Dedifferentiated amniotic fluid mesenchymal stem cell (primary cell): Measurements from ENCODE around the gene RIPOR3.
"Not testable (repeated sequence)": the region's sequence is repeated elsewhere in the genome, so short reads cannot be mapped to it uniquely, and the experiment has no call there.

ENCODE experiments used
- DNase-seq: peaks from one replicate; pipeline ENCODE4 v3.0.0-alpha.2; 2016; ENCODE audit errors: extremely low spot score

Gene RIPOR3

DNA sequence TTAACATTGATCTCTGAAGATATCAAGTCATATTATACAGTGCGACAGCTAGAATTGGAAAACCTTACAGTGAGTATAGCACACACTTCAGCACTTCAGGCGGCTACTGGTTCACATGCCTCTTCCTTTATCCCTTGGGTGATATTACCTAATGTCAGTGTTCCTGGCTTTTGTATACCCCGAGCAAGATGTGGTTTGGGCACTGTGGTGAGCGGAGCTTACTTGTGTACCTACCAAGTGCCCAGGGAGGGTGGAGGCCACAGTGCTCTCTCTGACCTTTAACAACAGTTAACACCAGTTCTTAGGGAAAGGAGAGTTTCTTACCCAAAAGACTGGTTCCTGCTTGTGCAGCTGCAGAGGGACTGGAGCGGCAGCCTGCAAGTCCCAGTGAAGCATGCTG is 116.8 kb downstream of the RIPOR3 start:
- DNase-seq = no peak

GRCh38 chr20:50574108-50574507 is 117.2 kb downstream of the RIPOR3 start:
- DNase-seq = no peak

DNA sequence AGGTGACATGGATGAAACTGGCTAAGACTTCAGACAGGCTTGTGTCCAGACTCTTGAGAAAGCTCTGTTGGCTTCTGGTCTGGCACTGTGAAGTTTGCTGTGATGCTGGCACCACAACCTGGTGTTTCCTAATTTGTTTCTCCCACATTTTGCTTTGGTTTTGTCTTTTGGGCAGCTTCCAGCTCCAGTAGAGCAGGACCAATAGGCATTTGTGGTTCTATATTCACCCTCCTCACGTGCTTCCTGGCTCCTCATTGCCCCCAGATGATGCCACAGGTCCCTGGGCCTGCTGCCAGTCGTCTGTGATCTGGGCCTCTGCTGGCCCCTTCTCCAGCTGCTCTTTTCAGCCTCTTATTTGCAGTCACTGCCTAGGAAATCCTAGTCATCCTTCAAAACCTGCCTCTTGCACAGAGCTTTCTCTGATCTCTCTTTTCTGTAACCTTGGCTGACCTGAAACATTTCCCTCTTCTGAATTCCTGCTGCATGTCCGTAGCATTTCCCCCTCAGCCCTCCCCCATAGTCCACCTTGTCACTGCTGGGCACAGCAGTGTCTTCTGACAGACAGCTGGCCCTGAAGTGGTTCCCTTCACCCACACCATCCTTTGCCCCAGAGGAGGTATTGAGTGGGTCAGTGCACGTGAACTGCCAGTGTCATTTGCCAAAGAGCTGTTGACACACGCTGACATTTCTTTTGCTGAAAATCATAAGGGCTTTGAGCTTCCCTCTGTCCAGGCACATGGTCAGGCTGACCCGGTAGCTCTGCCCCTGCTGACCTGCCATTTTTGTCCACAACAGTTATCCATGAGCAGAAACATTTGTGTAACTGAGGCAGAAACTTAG is 118.2 kb downstream of the RIPOR3 start:
- DNase-seq = peak; percentile 31

DNA sequence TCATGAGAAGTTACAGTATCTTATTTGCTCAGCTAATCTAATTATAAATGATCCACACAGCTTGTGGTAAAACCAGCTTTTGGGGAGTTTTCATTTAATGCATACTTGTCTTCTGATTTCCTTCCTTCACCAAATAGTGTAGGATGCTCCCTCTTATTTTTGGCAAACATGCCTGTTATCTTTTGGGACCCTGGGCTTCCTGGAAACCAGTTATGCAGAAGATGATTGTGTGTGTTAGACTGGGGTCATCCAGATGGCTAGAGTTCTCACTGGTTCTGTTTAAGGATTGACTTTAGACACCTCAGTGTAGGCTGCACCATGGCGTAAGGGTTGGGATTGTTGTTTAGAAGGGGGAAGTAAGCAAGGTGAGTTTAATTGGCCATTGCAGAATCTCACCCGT is 119.9 kb downstream of the RIPOR3 start:
- no peak for DNase-seq

- DNase-seq = no peak
These were observed 121.2 kb downstream of the RIPOR3 start for GRCh38 chr20:50569864-50570836.

GRCh38 chr20:50569487-50569863 is 121.9 kb downstream of the RIPOR3 start:
- not testable (repeated sequence) for DNase-seq

DNA sequence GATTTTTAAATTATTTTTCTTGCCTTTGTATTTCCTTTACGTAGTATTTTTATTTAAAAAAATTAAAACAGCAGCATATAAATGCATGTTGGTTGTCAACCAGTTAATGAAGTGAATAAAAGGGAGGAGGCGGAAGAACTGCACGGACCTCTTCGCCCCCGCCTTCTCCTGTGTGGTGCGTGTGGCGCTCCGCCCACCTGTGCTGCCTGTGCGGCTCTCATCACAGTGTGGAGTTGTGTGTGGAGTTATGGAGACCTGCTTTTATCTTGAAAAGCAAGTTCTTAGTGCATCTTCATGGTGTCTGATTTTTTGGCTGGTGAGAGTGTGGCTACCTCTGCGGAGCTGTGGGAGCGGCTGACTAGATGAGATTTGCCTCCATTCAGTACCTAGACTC is 122.8 kb downstream of the RIPOR3 start:
- no peak for DNase-seq

- DNase-seq = no peak
These were observed 123.3 kb downstream of the RIPOR3 start for GRCh38 chr20:50567860-50568548.

GRCh38 chr20:50565871-50566270 is 125.5 kb downstream of the RIPOR3 start:
- no peak for DNase-seq

DNA sequence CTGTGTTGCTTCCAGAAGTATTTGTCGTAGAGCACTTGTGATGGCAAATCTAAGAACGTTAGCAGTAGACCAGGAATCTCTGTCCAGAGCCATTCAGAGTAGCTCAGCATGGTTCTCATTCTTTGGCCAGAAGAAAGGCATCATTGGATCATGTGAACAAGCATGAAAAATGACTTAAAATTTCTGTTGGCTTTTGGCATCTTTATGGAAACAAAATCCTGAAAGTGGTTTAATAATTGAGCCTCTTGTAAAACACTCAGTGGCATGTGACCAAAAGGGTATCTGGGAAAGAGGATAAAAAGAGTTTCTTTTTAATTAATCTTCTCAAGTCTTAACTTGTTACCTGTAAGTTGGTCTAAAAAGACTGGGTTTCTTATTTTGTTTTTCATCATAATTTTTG is 126.0 kb downstream of the RIPOR3 start:
- DNase-seq = no peak

DNA sequence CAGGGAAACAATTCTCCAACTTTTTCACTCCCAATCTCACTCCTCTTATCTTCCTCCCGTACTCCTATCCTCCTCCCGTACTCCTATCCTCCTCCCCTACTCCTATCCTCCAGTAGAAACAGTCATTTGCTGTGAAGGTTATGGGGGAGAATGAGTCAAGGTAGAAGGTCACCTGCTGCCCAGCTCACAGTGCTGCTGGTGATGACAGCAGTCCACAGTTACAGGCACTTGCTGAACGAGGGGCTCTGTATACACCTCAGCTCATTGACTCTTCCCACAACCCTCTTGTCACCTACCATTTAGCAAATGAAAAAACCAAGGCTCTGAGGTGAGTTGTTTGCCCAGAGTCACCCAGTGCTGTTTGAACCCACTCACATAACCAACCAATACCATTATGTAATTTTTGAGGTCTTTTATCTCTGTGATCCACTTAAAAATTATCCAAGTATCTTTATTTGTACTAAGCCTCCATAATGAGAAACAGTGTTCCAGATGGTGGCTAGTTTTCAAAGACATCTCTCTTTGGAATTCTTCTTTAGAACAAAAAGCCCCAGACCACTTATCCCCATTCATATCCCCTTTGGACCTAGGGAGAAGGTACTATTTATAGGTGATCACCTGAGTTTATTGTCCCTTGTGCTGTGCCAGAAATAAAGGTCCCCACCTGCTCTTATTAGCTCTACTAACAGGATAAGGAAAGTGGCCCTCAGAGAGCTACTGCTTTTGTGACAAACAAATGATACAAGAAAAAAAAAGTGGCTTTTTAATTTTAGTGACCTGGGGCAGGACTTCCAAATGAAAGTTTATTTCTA is 128.0 kb downstream of the RIPOR3 start:
- no peak for DNase-seq

GRCh38 chr20:50562262-50562701 is 129.1 kb downstream of the RIPOR3 start:
- DNase-seq = no peak

- DNase-seq = peak; percentile 97
These were observed 129.8 kb downstream of the RIPOR3 start for GRCh38 chr20:50561379-50562078.

DNA sequence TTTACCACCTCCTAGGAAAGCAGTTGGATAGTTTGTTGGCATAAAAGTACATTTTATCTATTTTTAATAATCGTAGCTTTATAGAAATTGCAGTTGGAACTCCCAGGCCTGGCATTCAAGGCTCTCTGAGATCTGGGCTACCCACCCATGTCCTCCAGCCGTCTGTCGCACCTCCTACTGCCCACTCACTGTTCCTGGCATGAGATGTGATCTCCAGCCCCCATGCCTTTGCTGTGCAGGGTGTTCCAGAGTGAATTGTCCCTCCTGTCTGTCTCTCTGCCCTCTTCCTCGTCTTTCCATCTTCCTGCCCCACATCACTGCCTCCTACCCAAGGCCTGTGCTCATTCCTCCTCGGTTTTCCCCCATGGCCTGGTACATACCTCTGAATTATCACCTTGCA is 130.5 kb downstream of the RIPOR3 start:
- DNase-seq = no peak

DNA sequence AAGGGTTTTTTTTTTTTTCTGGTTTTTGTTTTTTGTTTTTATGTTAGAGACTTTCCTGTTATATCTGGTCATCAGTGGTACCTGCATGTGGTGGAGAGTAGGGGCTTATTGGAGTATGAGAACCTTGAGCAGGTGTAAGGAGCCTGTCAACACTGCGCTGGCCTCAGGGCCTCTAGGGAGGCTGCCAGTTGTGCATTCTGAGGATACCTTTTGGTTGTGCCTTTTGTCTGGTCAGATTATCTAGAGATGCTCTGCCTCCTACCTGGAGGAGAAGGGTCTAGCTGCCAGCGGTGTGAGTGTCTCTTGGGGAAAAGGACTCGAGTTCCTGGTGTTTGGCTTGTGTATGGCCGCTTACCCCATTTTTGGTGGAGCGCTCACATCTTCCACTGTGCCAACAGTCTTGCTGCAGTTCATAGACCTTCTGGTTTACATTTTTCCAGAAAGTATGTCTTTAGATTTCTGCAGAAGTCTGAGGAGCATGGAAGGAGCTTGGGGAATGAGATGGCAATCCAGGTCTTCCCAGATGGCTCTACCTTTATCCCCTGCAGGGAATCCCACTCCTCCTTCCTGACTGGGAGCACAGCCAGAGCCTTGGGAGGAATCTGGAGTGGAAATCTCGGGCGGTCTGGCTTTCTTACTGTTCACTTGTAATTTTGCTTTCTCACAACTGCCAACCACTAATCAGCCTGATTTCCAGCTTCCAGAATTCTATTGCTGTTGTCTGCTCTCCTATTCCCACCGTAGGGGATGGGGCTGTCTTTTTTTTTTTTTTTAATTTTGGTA is 131.3 kb downstream of the RIPOR3 start:
- no peak for DNase-seq

DNA sequence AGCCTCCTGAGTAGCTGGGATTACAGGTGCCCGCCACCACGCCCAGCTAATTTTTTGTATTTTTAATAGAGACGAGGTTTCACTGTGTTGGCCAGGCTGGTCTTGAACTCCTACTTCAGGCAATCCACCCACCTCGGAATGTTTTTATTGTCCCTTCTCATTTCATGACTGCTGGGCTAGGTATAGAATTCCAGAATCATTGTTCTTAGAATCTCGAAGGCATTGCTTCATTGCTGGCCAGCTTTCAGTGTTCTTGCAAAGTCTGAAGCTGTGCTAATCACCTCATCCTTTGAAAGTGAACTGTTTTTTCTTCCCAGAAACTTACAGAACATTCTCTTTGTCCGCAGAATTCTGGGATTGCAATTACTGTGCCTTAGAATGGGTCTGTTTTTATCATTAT is 132.2 kb downstream of the RIPOR3 start:
- no peak for DNase-seq

- DNase-seq = peak; percentile 33
These were observed 132.8 kb downstream of the RIPOR3 start for GRCh38 chr20:50558483-50558925.

DNA sequence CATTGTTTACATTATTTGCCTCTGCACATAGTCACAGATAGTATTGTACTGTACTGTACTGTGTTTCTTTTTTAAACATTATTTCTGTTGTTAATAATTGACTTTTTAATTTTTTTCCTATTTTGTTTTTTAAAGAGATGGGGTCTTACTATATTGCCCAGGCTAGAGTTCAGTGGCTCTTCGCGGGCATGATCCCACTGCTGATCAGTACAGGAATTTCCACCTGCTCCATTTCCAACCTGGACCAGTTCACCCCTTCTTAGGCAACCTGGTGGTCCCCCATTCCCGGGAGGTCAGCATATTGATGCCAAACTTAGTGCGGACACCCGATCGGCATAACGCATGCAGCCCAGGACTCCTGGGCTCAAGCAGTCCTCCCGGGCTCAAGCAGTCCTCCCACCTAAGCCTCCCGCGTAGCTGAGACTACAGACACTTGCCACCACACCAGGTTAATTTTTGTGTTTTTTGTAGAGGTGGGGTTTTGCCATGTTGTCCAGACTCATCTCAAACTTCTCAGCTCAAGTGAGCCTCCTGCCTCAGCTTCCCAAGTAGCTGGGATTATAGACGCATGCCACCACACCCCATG is 133.7 kb downstream of the RIPOR3 start:
- DNase-seq = no peak

DNA sequence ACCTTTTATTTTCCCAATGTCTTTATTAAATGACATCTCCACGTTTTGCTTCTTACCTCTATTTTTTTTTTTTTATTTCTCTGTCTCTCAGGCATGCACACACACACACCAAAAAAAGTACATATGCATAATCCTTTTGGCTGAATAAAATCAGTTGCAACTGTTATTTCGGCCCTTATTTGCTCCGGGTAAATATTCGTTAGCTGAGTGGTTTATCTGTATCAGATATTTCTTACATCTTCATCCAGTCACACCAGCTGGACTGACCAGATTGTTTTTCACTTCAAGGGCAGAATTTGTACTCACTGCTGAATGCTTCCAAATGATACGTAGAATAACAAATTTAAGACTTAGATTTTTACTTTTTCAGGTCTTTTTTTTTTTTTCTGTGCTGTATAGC is 135.7 kb downstream of the RIPOR3 start:
- no peak for DNase-seq
